GM10266 (cell line): ENCODE data around the gene PAFAH2.

Experiments used
- DNase-seq: peaks from one replicate; pipeline ENCODE4 v3.0.0; 2012; ENCODE audit errors: extremely low spot score
- TF ChIP-seq, protein P1 (sequence below): IDR thresholded peaks from 2 replicates; pipeline ENCODE4 v1.5.1; 2012; ENCODE audit warnings: mild to moderate bottlenecking, low read depth; ENCODE audit not compliant: control insufficient read depth, insufficient read depth; ENCODE audit errors: missing control alignments

The PAFAH2 gene

GRCh38 chr1:26006710-26007109, 8.8 kb upstream of the PAFAH2 start:
- DNase-seq, result no peak
- TF ChIP-seq, protein P1, sequence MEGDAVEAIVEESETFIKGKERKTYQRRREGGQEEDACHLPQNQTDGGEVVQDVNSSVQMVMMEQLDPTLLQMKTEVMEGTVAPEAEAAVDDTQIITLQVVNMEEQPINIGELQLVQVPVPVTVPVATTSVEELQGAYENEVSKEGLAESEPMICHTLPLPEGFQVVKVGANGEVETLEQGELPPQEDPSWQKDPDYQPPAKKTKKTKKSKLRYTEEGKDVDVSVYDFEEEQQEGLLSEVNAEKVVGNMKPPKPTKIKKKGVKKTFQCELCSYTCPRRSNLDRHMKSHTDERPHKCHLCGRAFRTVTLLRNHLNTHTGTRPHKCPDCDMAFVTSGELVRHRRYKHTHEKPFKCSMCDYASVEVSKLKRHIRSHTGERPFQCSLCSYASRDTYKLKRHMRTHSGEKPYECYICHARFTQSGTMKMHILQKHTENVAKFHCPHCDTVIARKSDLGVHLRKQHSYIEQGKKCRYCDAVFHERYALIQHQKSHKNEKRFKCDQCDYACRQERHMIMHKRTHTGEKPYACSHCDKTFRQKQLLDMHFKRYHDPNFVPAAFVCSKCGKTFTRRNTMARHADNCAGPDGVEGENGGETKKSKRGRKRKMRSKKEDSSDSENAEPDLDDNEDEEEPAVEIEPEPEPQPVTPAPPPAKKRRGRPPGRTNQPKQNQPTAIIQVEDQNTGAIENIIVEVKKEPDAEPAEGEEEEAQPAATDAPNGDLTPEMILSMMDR, result no peak

DNA sequence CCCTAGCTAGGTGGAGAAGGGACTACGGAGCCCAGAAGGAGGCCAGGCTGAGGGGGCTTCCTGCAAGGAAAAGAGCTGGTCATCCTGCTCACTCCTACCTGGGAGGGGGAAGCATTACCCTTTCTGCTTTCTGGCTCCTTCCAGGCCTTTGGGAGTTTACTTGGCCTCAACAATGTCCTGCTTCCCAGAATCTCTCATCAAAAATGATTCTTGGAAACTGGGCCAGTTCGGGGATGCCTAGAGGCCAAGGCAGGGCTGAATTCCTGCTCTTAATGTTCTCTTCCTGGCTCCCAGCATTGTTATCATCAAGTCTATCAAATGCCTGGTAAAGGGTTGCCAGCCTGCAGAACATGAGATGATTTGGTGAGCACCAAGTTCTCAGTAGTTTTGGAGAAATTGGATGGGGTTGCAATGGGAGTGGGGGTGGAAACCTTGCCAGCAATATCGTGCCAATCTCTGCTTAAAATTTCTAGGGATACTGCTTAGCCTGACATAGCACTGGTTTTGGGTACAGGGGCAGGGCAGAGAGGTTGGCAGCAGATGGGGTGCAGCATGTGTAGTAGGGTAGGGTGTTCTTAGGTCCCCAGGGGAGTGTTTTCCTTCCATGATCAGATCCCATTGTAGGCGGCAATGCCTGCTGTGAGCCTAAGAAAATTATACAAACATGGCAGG, 7.7 kb upstream of the PAFAH2 start:
- no peak for DNase-seq
- TF ChIP-seq, protein P1, result no peak

DNA sequence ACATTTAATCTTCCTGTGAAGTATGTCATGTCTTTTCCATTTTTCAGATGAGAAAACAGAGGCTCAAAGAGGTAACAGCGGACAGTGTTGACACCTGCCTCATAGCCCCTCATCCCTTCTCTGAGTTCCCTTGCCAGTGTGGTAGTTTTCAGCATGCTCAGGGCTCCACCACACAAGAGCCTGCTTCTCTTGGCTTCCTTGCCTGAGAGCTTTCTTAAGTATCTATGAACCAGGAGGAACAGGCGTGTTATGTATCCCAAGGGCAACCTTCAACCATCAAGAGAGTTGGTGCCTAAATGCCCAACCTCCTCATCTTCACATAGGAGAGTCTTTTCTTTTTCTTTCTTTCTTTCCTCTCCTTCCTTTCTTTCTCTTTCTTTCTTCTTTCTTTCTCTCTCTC, 5.9 kb upstream of the PAFAH2 start:
- TF ChIP-seq, protein P1, result no peak
- no peak for DNase-seq

GRCh38 chr1:26003262-26003661, 5.4 kb upstream of the PAFAH2 start:
- TF ChIP-seq, protein P1, result no peak
- no peak for DNase-seq

DNA sequence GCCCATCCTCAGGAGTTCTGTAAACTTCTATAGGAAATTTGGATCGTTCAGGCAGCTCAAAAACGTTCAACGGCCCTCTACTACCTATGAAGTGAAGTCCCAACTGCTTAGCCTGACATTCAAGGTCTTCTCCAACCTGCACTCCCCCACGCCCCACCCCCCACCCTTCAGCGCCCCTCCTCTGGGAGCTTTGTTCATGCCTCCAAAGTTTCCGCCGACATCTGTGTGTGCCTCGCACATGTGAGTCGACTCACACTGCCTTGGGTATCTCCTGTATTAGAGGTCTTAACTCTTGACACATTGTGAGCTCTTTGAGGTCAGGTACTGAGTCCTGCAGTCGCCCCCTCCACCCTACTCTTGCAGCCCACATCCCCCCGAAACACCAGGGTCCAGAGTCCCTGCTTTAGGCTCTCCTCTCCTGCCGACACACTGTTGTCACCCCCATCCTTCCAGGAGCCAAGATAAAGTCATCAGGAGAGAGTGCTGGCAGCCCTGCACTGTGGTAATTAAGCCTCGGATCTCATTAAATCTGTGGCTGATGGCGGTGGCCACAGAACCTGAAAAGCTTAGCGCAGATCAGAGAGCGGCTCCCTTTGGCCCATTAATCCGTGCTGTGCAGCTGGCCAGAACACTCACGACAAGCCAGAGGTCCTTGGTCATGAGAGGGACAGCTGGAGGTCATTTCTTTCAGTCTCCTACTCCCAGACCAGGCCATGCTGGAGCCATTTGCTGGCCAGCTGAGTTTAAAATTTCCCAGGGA, 1.4 kb upstream of the PAFAH2 start:
- no peak for DNase-seq
- TF ChIP-seq, protein P1, result no peak

- TF ChIP-seq, protein P1, result no peak
- DNase-seq, result peak; percentile 35
Observed at GRCh38 chr1:25996966-25997827, 666 bp downstream of the PAFAH2 start.
